ENCODE data around the gene GAS2. TPM values are rescaled to one million over a fixed set of nuclear protein-coding genes. Genes with fewer than 3 reads are reported as not detected.
A peak's percentile ranks its signal among the peaks of the same experiment; 100 is the strongest.

Gene GAS2
- total and polyA plus RNA-seq, 2 of the 4 experiments (the other 2 are of a cell fraction): 0.51 to 0.90 TPM

GRCh38 chr11:22670830-22671229 is 4.4 kb downstream of the GAS2 start:
- Histone ChIP-seq H3K18ac (ENCODE audit: low read depth, low read length) (no peak overlapping the region), H4K8ac (ENCODE audit: low read depth in 2 of 2, low read length in 2 of 2) (no peak overlapping the region), H3K9me1 (ENCODE audit: insufficient read depth, low read length) (no peaks in the 10 kb centered on the region), H3K4me3 (ENCODE audit: insufficient read depth, low read depth, low read length) (no peak overlapping the region), H4K5ac (ENCODE audit: low read depth, low read length) (no peak overlapping the region), H3K23ac (ENCODE audit: low read depth, low read length) (no peak overlapping the region), H2AK9ac (replicated peaks; ENCODE audit: low read depth, low read length, poor library complexity) (no peak overlapping the region), H2AK5ac (ENCODE audit: low read depth, low read length) (no peak overlapping the region), H3K14ac (replicated peaks; ENCODE audit: low read depth, low read length) (no peak overlapping the region), H4K20me1 (ENCODE audit: insufficient read depth, low read length) (no peaks in the 10 kb centered on the region), H3K4ac (ENCODE audit: low read depth, low read length) (no peak overlapping the region), H2BK5ac (ENCODE audit: low read depth, low read length, poor library complexity, severe bottlenecking) (no peak overlapping the region), H2BK120ac (ENCODE audit: low read depth, low read length) (no peak overlapping the region), H2AFZ (replicated peaks; ENCODE audit: low read length, poor library complexity) (no peak overlapping the region), H3K9me3 (ENCODE audit: control insufficient read depth, insufficient read depth, low read length) (no peaks in the 10 kb centered on the region), H2BK15ac (ENCODE audit: low read depth, low read length) (no peak overlapping the region), H3K27me3 (ENCODE audit: control insufficient read depth, insufficient read depth, low read length) (peaks cover 21% of the 10 kb centered on the region), H2BK20ac (ENCODE audit: low read depth, low read length) (no peak overlapping the region), H4K91ac (ENCODE audit: insufficient read depth, low read depth, low read length) (no peak overlapping the region), H3K36me3 (ENCODE audit: control insufficient read depth, insufficient read depth, low read length) (no peaks in the 10 kb centered on the region), H3K9ac (ENCODE audit: low read depth, low read length) (no peak overlapping the region), H3K56ac (ENCODE audit: extremely low read depth, insufficient read depth, low read length) (no peak overlapping the region), H3K4me1 (ENCODE audit: control insufficient read depth, insufficient read depth, low read length) (no peaks in the 10 kb centered on the region), H3K4me2 (ENCODE audit: low read depth, low read length) (no peak overlapping the region), H3K79me1 (ENCODE audit: low read depth in 1 of 2, low read length in 2 of 2) (no peaks in the 10 kb centered on the region), H3K27ac (ENCODE audit: insufficient read depth, low read length) (no peak overlapping the region)
- intact Hi-C loops (cut with micrococcal nuclease): loop anchor here (2.0 kb wide), 1 partner anchor 116 kb away; no protein-coding TSS in a partner anchor
- no CpG with 5 or more reads among the region's 1 CpG for WGBS, 2 experiments (ENCODE audit: extremely low coverage in 2 of 2, insufficient read length in 1 of 2)
- no TSS peak for BruUV-seq (replicated peaks)
- in situ Hi-C loops (cut with MboI; ENCODE audit: low sequenced_read_pairs): no loop called here
- CTCF ChIA-PET: no interaction called here
- peak; percentile 3 for DNase-seq
- dilution Hi-C loops (cut with HindIII; ENCODE audit: low sequenced_read_pairs, unreplicated experiment): no loop called here
- no peak for TF ChIP-seq NFE2L2 (IDR thresholded peaks at IDR 0.05; ENCODE audit: low read depth, low read length)
- TF ChIP-seq USF2 (IDR thresholded peaks at IDR 0.05; ENCODE audit: low read depth, low read length): no peak
- no peak for TF ChIP-seq MXI1 (IDR thresholded peaks at IDR 0.05; ENCODE audit: borderline replicate concordance, low read depth, low read length)
- TF ChIP-seq MAFK (IDR thresholded peaks at IDR 0.05; ENCODE audit: low read depth, low read length): no peak
- no peak for TF ChIP-seq RCOR1 (IDR thresholded peaks at IDR 0.05; ENCODE audit: insufficient replicate concordance, low read length)
- TF ChIP-seq CHD1 (IDR thresholded peaks at IDR 0.05; ENCODE audit: low read depth, low read length): no peak
- no peak for TF ChIP-seq FOS (IDR thresholded peaks at IDR 0.05; ENCODE audit: low read depth, low read length)
- TF ChIP-seq MAZ (IDR thresholded peaks at IDR 0.05; ENCODE audit: borderline replicate concordance, low read depth, low read length): no peak
- TF ChIP-seq CTCF (conservative IDR thresholded peaks at IDR 0.05; ENCODE audit: low read depth, low read length): peak; percentile 29; the same call in 1 of the 2 replicates
- TF ChIP-seq SMC3 (IDR thresholded peaks at IDR 0.05; ENCODE audit: low read depth, low read length): no peak
- no peak for TF ChIP-seq ELK1 (IDR thresholded peaks at IDR 0.05; ENCODE audit: borderline replicate concordance, low read depth, low read length)
- peak; percentile 15; the same call in 1 of the 2 replicates for TF ChIP-seq RAD21 (IDR thresholded peaks at IDR 0.05; ENCODE audit: low read length)
- TF ChIP-seq BHLHE40 (IDR thresholded peaks at IDR 0.05; ENCODE audit: low read depth, low read length): no peak
- no peak for TF ChIP-seq POLR2A (IDR thresholded peaks at IDR 0.05; ENCODE audit: low read depth, low read length)
- 0 out of 2 replicates have a peak, but pooled peaks have one; percentile 37 for TF ChIP-seq CEBPB (IDR thresholded peaks at IDR 0.05; ENCODE audit: low read depth, low read length)
- no peak for TF ChIP-seq RFX5 (IDR thresholded peaks at IDR 0.05; ENCODE audit: low read depth, low read length)
- ATAC-seq (ENCODE audit: low read depth): no peak
- POLR2A ChIA-PET (ENCODE audit: unreplicated experiment): interaction anchor here (0.5 kb wide), 1 partner anchor 119 kb away, joined by 8 read pairs; no protein-coding TSS in a partner anchor

Data from IMR-90 (cell line).